Measurements from ENCODE around the gene CDKN2A. TPM values are rescaled to one million over a fixed set of nuclear protein-coding genes. Genes with fewer than 3 reads are reported as not detected.
A peak's percentile ranks its signal among the peaks of the same experiment; 100 is the strongest.

Gene CDKN2A
- total and polyA plus RNA-seq, 3 donors from 2014 or later: 12.9 to 67.5 (median 20.4) TPM

DNA sequence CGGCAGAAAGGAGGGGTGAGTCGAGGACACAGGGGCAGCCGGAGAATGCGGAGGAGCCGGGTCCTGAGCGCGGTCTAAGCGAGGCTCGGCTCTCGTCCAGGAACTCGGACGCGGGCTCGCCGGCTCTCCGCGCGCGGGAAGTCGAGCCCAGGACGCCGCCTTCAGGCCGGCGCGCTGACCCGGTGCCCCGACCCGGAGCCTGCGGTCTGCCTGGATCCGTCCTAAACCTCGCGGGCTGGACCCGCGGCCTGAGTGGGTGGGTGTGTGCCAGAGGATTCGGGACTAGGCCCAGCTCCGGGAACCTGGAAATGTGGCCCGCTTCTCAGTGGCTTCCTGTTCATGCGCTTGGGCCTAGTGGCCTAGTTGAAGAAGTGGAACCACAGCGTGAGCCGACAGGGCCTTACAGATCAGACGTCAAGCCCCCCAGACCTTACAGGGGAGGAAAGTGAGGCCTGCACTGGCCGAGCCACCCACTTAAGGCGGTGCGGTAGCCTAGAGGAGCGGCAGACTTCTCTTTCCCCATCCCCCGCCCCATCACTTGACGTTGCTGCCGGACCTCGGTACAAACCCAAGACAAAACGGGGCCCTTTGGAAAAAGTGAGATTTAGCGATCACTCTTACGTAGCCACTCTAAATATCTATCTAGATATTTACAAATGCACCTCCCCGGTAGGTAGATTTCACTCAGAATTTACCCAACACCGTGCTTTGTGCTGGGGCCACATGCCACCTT lies 1.6 kb upstream of the CDKN2A start:
- H3K4me3 ChIP-seq: peak overlapping the region; percentile 77 to 82
- WGBS, 2 donors: 16 to 17% methylated on average over 30 to 54 of the region's 54 CpGs
- no peaks in the 10 kb centered on the region for H3K36me3 ChIP-seq (ENCODE audit: low read depth, missing control alignments)
- no peaks in the 10 kb centered on the region for H3K9me3 ChIP-seq
- peak overlapping the region; percentile 61 to 89 for H3K27ac ChIP-seq
- intact Hi-C loops (cut with DNase I; ENCODE audit: low total_unique reads): no loop called here
- no peaks in the 10 kb centered on the region for H3K27me3 ChIP-seq
- peaks cover 8% of the 10 kb centered on the region for H3K4me1 ChIP-seq
- DNase-seq: peak; percentile 59
- TF ChIP-seq POLR2A (IDR thresholded peaks at IDR 0.05): no peak
- TF ChIP-seq, protein P1, sequence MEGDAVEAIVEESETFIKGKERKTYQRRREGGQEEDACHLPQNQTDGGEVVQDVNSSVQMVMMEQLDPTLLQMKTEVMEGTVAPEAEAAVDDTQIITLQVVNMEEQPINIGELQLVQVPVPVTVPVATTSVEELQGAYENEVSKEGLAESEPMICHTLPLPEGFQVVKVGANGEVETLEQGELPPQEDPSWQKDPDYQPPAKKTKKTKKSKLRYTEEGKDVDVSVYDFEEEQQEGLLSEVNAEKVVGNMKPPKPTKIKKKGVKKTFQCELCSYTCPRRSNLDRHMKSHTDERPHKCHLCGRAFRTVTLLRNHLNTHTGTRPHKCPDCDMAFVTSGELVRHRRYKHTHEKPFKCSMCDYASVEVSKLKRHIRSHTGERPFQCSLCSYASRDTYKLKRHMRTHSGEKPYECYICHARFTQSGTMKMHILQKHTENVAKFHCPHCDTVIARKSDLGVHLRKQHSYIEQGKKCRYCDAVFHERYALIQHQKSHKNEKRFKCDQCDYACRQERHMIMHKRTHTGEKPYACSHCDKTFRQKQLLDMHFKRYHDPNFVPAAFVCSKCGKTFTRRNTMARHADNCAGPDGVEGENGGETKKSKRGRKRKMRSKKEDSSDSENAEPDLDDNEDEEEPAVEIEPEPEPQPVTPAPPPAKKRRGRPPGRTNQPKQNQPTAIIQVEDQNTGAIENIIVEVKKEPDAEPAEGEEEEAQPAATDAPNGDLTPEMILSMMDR (IDR thresholded peaks at IDR 0.05): no peak

DNA sequence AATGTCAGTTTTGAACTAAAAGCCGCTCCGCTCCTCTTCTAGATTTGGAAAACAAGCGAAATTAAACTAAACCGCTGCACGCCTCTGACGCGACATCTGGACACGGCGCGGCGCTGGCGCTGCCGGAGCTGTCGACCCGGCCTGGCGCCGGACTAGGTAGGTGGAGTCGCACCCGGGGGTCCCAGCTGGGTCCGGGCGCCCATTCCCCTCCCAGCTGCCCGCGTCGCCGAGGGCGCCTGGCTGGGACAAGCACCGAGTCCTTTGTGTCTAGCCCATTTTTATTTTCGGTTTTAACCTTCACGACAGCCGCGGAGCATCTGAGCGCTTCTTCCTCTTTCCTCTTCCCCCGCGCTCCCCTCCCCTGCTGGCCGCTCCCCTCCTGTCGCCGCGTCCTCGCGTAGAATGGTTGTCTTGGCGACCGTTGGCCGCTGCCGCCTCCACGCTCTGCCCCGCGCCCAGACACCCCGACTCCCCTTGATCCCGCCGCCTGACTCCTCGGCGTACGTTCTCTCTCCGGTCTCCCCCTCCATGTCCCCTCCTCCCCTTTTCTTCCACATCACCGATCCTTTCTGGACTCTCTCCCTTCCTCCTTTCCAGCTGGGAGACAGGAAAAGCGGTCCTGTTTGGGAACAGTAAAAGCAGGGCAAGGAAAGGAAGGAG lies 944 bp upstream of the CDKN2A start:
- peak; percentile 76 for DNase-seq
- H3K4me1 ChIP-seq: peaks cover 8% of the 10 kb centered on the region
- peak overlapping the region; percentile 61 to 89 for H3K27ac ChIP-seq
- 0 to 1% methylated on average over 51 to 54 of the region's 56 CpGs for WGBS, 2 donors
- intact Hi-C loops (cut with DNase I; ENCODE audit: low total_unique reads): no loop called here
- peak overlapping the region; percentile 77 to 82 for H3K4me3 ChIP-seq
- H3K27me3 ChIP-seq: no peaks in the 10 kb centered on the region
- H3K36me3 ChIP-seq (ENCODE audit: low read depth, missing control alignments): no peaks in the 10 kb centered on the region
- H3K9me3 ChIP-seq: no peaks in the 10 kb centered on the region
- TF ChIP-seq, protein P1 (IDR thresholded peaks at IDR 0.05): no peak
- no peak for TF ChIP-seq POLR2A (IDR thresholded peaks at IDR 0.05)

DNA sequence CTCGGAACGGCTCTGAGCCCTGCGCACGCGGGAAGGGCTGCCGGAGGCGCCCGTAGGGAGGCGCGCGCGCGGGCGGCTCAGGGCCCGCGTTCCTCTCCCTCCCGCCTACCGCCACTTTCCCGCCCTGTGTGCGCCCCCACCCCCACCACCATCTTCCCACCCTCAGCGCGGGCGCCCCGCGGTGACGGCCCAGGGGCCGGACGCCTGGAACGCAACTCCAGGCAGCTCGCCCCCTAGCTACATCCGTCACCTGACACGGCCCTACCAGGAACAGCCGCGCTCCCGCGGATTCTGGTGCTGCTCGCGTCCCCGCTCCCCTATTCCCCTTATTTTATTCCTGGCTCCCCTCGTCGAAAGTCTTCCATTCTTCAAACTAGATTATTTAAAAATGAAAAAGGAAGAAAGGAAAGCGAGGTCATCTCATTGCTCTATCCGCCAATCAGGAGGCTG lies 389 bp upstream of the CDKN2A start, which contains the start of gene CDKN2B-AS1:
Gene CDKN2B-AS1, plus strand, starts transcription at position 236 of the 450 bp plus-strand sequence.
- TF ChIP-seq POLR2A (IDR thresholded peaks at IDR 0.05): no peak
- TF ChIP-seq, protein P1 (IDR thresholded peaks at IDR 0.05): no peak
- peak; percentile 78 for DNase-seq
- Histone ChIP-seq H3K4me3 (peak within 1 kb of the TSS; percentile 77 to 82), H3K27ac (peak within 1 kb of the TSS; percentile 61 to 89), H3K4me1 (peaks cover 8% of the 10 kb centered on the region), H3K27me3 (no peaks in the 10 kb centered on the region), H3K9me3 (no peaks in the 10 kb centered on the region), H3K36me3 (ENCODE audit: low read depth, missing control alignments) (no peaks in the 10 kb centered on the region)
- WGBS, 2 donors: 1% methylated on average over 30 to 43 of the region's 43 CpGs
- intact Hi-C loops (cut with DNase I; ENCODE audit: low total_unique reads): no loop called here

DNA sequence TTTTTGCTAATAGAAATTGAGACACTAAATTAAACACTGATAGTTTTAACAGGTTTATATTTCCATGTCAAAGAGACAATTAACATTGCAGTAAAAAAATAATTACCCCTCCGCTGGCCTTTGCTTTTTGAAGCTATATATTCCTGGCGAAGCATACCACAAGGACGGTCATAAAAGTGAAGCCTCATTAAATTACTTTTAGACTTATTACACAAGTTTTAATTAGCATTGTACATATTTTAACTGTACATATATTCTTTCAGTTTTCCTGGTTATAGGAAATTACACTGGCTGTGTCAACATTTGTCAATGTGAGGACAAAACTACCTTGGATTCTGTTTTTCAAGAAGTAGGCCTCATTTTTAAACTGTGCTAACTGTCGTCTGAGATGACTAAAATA lies 1.2 kb downstream of the CDKN2A start:
- TF ChIP-seq, protein P1 (IDR thresholded peaks at IDR 0.05): no peak
- no peak for TF ChIP-seq POLR2A (IDR thresholded peaks at IDR 0.05)
- Histone ChIP-seq H3K27me3 (no peaks in the 10 kb centered on the region), H3K4me1 (peaks cover 8% of the 10 kb centered on the region), H3K27ac (no peak overlapping the region), H3K9me3 (no peaks in the 10 kb centered on the region), H3K4me3 (peak overlapping the region in 1 of 2 donors; percentile 82), H3K36me3 (ENCODE audit: low read depth, missing control alignments) (no peaks in the 10 kb centered on the region)
- intact Hi-C loops (cut with DNase I; ENCODE audit: low total_unique reads): no loop called here
- no peak for DNase-seq
- 69 to 79% methylated on average over 4 of the region's 4 CpGs for WGBS, 2 donors
